Lower leg skin (tissue), 4 donors: ENCODE measurements around the gene FARP1. TPM values are rescaled to one million over a fixed set of nuclear protein-coding genes. Genes with fewer than 3 reads are reported as not detected.
A peak's percentile ranks its signal among the peaks of the same experiment; 100 is the strongest.

ENCODE experiments used
- DNase-seq, 2 donors: peaks; one replicate each; pipeline ENCODE4 v3.0.0-alpha.2; 2019; ENCODE audit warnings: low spot score in 2 of 2
- H3K4me3 ChIP-seq: fragments of 200-600 bp; sonication (generic); 2 replicates; pipeline ENCODE4 v1.5.1; 2017; ENCODE audit warnings: mild to moderate bottlenecking, low read depth; ENCODE audit not compliant: poor library complexity, severe bottlenecking
- POLR2A ChIP-seq, 2 donors: fragments of 450-650 bp; IDR thresholded peaks; one replicate each; pipeline ENCODE4 v1.6.1; 2016 to 2017; ENCODE audit warnings: antibody characterized with exemption in 2 of 2, mild to moderate bottlenecking in 1 of 2, moderate library complexity in 1 of 2
- WGBS, 2 donors: methylation state at CpG; one replicate each; pipeline ENCODE4 v1.1.5; 2018; 5-methylcytosine and 5-hydroxymethylcytosine counted together
- intact Hi-C: fragments of 100-400 bp; cut with DNase I; formaldehyde crosslinking; loops from one replicate; pipeline ENCODE4 v1.15.0; 2023; ENCODE audit warnings: low total_unique reads
- total RNA-seq, 4 donors: library from RNA; depleted of rRNA; stranded (reverse); fragments of >200 nt; gene quantifications; one replicate each; pipeline ENCODE4 v1.1.0, GENCODE V29; 2016
- TF ChIP-seq, protein P1 (sequence below), 3 donors: fragments of 450-650 bp; IDR thresholded peaks; one replicate each; pipeline ENCODE4 v1.5.1; 2016; ENCODE audit warnings: antibody characterized with exemption in 3 of 3, mild to moderate bottlenecking in 3 of 3, moderate library complexity in 2 of 3

FARP1 gene
- total RNA-seq, 4 donors from 2014 or later: 4.9 to 26.2 (median 13.3) TPM

DNA sequence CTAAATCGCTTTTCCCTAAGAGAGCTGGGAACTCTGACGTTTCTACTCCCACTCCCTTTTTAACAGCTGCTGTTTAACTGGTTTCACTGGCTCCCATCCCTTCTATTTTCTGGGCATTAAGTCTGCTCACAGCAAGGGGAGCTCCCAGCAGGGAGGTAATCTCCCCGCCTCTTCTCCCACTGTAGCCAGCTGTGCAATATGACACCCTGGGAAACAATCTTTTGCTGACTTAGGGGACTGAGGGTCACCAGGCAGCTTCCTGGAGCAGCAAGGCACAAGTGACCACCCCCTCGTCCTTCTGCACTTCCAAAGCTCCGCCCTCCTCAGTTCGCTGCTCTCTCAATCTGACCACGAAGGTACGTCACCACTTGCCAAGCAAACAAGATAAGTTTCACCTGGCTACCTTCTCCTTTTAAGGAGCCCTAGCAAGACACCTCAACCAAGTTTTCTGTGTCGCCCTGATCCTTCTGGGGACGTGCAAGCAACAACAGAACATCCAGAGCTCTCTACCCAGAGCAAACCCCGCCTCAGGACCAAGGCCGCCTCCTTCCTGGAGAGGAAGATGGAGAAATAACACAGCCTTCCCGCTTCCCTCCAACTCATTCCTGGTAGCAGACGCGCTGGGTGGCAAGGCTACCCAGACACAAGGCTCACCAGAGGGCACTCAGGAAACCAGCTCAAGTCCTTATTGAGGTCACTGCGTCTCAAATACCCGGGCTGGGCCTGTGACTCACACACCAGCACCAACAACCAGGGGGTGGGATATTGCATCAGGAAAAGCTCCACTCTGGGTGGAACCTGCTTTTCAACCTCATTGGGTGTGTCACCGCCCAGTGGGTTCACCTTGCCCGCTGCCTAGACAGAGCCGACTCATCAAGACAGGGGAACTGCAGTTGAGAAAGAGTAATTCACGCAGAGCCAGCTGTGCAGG lies 341.7 kb downstream of the FARP1 start:
- intact Hi-C loops: loop anchor here (10.0 kb wide), 1 partner anchor 80 kb away; no protein-coding TSS in a partner anchor
- WGBS, 2 donors: 15 to 24% methylated on average over 19 to 20 of the region's 21 CpGs
- H3K4me3 ChIP-seq: no peak overlapping the region
- peak; percentile 91 to 95 for DNase-seq
- no peak for TF ChIP-seq POLR2A (IDR thresholded peaks at IDR 0.05)
- TF ChIP-seq, protein P1, sequence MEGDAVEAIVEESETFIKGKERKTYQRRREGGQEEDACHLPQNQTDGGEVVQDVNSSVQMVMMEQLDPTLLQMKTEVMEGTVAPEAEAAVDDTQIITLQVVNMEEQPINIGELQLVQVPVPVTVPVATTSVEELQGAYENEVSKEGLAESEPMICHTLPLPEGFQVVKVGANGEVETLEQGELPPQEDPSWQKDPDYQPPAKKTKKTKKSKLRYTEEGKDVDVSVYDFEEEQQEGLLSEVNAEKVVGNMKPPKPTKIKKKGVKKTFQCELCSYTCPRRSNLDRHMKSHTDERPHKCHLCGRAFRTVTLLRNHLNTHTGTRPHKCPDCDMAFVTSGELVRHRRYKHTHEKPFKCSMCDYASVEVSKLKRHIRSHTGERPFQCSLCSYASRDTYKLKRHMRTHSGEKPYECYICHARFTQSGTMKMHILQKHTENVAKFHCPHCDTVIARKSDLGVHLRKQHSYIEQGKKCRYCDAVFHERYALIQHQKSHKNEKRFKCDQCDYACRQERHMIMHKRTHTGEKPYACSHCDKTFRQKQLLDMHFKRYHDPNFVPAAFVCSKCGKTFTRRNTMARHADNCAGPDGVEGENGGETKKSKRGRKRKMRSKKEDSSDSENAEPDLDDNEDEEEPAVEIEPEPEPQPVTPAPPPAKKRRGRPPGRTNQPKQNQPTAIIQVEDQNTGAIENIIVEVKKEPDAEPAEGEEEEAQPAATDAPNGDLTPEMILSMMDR (IDR thresholded peaks at IDR 0.05): no peak

DNA sequence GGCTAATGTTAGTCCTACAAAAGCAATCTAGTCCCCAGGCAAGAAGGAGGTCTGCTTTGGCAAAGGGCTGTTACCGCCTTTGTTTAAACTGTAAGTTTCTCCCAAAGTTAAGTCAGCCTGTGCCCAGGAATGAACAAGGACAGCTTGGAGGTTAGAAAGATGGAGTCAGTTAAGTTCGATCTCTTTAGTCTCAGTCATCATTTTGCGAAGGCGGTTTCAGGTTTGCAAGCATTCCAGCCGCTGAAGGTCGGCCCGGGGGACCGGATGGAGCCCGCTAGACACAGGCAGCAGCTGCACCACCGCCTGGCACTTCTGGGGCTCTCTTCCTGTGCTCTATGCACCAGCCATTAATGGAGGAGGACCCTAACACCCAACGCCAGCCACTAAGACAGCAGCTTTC lies 342.7 kb downstream of the FARP1 start:
- WGBS, 2 donors: 90% methylated on average over 11 of the region's 11 CpGs
- intact Hi-C loops: loop anchor here (10.0 kb wide), 1 partner anchor 79 kb away; no protein-coding TSS in a partner anchor
- DNase-seq: peak in 1 of 2 donors; percentile 82
- H3K4me3 ChIP-seq: no peak overlapping the region
- TF ChIP-seq POLR2A (IDR thresholded peaks at IDR 0.05): no peak
- TF ChIP-seq, protein P1 (IDR thresholded peaks at IDR 0.05): no peak

- WGBS, 2 donors: 80 to 87% methylated on average over 8 of the region's 8 CpGs
- DNase-seq: no peak
- intact Hi-C loops: loop anchor here (10.0 kb wide), 1 partner anchor 78 kb away; no protein-coding TSS in a partner anchor
- no peak for TF ChIP-seq POLR2A (IDR thresholded peaks at IDR 0.05)
- TF ChIP-seq, protein P1 (IDR thresholded peaks at IDR 0.05): no peak
- H3K4me3 ChIP-seq: no peak overlapping the region
These were observed 343.5 kb downstream of the FARP1 start for GRCh38 chr13:98486412-98486811.

DNA sequence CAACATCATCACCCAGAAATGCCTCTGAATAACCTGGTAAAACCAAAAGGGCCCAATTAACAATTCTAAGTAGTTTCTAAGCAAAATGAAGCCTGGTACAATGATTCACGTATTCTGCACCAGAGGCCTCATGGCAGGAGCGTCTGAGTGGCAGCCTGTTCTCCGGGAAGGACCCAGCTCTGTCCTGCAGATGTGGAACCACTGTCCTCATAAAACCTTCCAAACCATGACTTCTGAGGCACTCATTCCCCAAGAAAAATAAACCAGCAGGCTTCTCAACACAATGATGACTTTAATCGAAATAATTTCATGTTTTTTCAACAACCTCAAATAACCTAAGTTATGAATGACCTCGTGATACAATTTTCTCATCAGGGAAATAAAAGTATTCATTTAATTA lies 344.1 kb downstream of the FARP1 start:
- no peak for DNase-seq
- TF ChIP-seq, protein P1 (IDR thresholded peaks at IDR 0.05): no peak
- TF ChIP-seq POLR2A (IDR thresholded peaks at IDR 0.05): no peak
- 65 to 79% methylated on average over 5 of the region's 5 CpGs for WGBS, 2 donors
- intact Hi-C loops: loop anchor here (10.0 kb wide), 1 partner anchor 78 kb away; no protein-coding TSS in a partner anchor
- H3K4me3 ChIP-seq: no peak overlapping the region

DNA sequence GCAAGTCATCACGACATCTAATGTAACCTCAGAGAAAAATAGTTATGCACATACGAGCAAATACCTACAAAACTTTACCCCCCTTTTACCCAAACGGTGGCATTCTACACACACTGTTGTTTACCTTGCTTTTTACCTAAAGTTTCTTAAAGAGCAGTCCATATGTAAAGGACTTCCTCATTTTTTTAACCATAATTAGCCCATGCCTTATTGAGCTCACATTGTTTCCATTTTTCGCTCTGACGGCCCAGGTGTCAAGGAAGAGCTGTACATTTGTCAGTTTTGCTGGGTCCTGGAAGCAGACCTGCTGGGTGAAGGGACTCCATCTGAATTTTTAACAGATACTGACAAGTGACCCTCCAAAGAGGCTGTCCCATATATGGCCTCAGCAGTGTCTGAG lies 344.6 kb downstream of the FARP1 start:
- no peak for DNase-seq
- intact Hi-C loops: loop anchor here (10.0 kb wide), 1 partner anchor 77 kb away; no protein-coding TSS in a partner anchor
- H3K4me3 ChIP-seq: no peak overlapping the region
- TF ChIP-seq, protein P1 (IDR thresholded peaks at IDR 0.05): no peak
- no peak for TF ChIP-seq POLR2A (IDR thresholded peaks at IDR 0.05)
- WGBS, 2 donors: 70 to 74% methylated on average over 5 of the region's 5 CpGs
